Esophagus squamous epithelium (tissue), 5 donors: ENCODE data around the gene TPK1. TPM values are rescaled to one million over a fixed set of nuclear protein-coding genes. Genes with fewer than 3 reads are reported as not detected.
"Not testable (repeated sequence)": the region's sequence is repeated elsewhere in the genome, so short reads cannot be mapped to it uniquely, and the experiment has no call there.

Experiments
- DNase-seq: peaks from one replicate; lab custom pipeline; 2025; lab: John Stamatoyannopoulos, UW
- H3K27ac ChIP-seq, 4 donors: fragments of 200-600 bp; sonication (generic); one replicate each; pipeline ENCODE4 v1.5.1; 2016 to 2019; ENCODE audit warnings: mild to moderate bottlenecking in 1 of 4
- H3K27me3 ChIP-seq, 4 donors: fragments of 200-600 bp; sonication (generic); 1 replicate in 3 of 4; 2 replicates in 1 of 4; pipeline versions ENCODE4 v1.5.1 to v1.6.0; 2017 to 2021; ENCODE audit warnings: antibody characterized with exemption in 1 of 4
- H3K36me3 ChIP-seq, 3 donors: fragments of 200-600 bp; sonication (generic); one replicate each; pipeline ENCODE4 v1.5.1; 2016 to 2019
- H3K4me1 ChIP-seq, 3 donors: fragments of 200-600 bp; sonication (generic); one replicate each; pipeline ENCODE4 v1.5.1; 2017 to 2019
- H3K4me3 ChIP-seq, 4 donors: fragments of 200-600 bp; sonication (generic); 1 replicate in 3 of 4; 2 replicates in 1 of 4; pipeline ENCODE4 v1.5.1; 2016 to 2019; ENCODE audit warnings: mild to moderate bottlenecking in 2 of 4, moderate library complexity in 1 of 4
- H3K9me3 ChIP-seq, 3 donors: fragments of 200-600 bp; sonication (generic); one replicate each; pipeline ENCODE4 v1.5.1; 2016 to 2019
- POLR2A ChIP-seq, 4 donors: fragments of 450-650 bp; IDR thresholded peaks; one replicate each; pipeline ENCODE4 v1.6.1; 2017; ENCODE audit warnings: antibody characterized with exemption in 4 of 4, mild to moderate bottlenecking in 4 of 4, moderate library complexity in 3 of 4
- WGBS, 2 donors: methylation state at CpG; one replicate each; pipeline ENCODE4 v1.1.5; 2018; 5-methylcytosine and 5-hydroxymethylcytosine counted together
- intact Hi-C: fragments of 100-400 bp; cut with DNase I; formaldehyde crosslinking; loops from one replicate; pipeline ENCODE4 v1.15.0; 2022
- total RNA-seq, 4 donors: library from RNA; depleted of rRNA; stranded (reverse); fragments of >200 nt; gene quantifications; one replicate each; pipeline ENCODE4 v1.1.0, GENCODE V29; 2016
- TF ChIP-seq, protein P1 (sequence below), 6 experiments: fragments of 450-650 bp in 4 of 6; fragments of 200-600 bp in 2 of 6; sonication (generic) in 2 of 6; IDR thresholded peaks; one replicate each; pipeline ENCODE4 v1.5.1; 2016 to 2019; ENCODE audit warnings: antibody characterized with exemption in 6 of 6, mild to moderate bottlenecking in 4 of 6, moderate library complexity in 4 of 6
- donor health status: DM: yes; HTN: yes; CAD: no.

The TPK1 gene
- total RNA-seq, 4 donors from 2014 or later, result 2.3 to 8.4 (median 2.7) TPM

DNA sequence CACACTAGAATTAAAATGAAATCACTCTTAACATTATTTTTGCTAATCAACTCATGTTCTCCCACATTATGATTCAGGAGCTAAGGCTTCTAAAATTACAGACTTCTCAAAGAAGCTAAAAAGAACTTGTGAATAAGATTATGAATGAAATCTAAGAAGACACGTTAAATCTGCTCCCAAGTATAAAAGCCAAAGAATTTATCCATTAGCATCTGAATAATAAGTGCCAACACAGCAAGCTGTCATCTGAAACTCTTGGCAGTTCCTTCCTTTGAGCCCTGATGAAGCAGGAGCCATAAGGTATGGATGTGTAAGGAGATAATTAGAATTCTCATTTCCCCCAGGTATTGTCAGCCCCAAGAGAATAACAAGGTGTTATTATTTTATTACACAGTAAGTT lies 50.3 kb downstream of the TPK1 start:
- H3K27ac ChIP-seq, result no peak overlapping the region
- TF ChIP-seq, protein P1, sequence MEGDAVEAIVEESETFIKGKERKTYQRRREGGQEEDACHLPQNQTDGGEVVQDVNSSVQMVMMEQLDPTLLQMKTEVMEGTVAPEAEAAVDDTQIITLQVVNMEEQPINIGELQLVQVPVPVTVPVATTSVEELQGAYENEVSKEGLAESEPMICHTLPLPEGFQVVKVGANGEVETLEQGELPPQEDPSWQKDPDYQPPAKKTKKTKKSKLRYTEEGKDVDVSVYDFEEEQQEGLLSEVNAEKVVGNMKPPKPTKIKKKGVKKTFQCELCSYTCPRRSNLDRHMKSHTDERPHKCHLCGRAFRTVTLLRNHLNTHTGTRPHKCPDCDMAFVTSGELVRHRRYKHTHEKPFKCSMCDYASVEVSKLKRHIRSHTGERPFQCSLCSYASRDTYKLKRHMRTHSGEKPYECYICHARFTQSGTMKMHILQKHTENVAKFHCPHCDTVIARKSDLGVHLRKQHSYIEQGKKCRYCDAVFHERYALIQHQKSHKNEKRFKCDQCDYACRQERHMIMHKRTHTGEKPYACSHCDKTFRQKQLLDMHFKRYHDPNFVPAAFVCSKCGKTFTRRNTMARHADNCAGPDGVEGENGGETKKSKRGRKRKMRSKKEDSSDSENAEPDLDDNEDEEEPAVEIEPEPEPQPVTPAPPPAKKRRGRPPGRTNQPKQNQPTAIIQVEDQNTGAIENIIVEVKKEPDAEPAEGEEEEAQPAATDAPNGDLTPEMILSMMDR (IDR thresholded peaks at IDR 0.05), result no peak
- TF ChIP-seq POLR2A (IDR thresholded peaks at IDR 0.05), result no peak
- H3K4me3 ChIP-seq, result no peak overlapping the region
- no peaks in the 10 kb centered on the region for H3K4me1 ChIP-seq
- intact Hi-C loops, result no loop called here
- DNase-seq, result no peak
- H3K27me3 ChIP-seq, result no peaks in the 10 kb centered on the region
- H3K36me3 ChIP-seq, result no peaks in the 10 kb centered on the region
- H3K9me3 ChIP-seq, result no peaks in the 10 kb centered on the region
- 56 to 73% methylated on average over 1 of the region's 1 CpG for WGBS, 2 donors

DNA sequence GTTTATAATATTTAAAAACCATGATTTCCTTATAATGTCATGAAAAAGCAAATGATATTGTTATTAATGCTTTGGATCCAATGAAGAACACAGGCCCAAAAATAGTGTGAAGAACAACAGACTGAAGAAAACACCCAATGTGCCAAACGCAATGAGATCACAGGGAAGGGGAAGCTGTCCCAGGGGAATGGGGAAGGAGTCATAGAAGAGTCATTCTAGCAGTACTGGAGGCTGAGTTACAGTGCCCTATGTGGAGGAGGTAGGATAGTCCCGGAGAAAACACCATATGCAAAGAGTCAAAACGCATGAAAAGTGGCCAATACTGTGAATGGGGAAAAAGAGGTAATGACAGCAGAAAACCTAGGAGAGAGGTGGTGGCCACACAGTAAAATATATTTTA lies 50.9 kb downstream of the TPK1 start:
- WGBS, 2 donors, result 73 to 80% methylated on average over 3 of the region's 3 CpGs
- Histone ChIP-seq H3K27ac (no peak overlapping the region), H3K9me3 (no peaks in the 10 kb centered on the region), H3K27me3 (no peaks in the 10 kb centered on the region), H3K4me1 (no peaks in the 10 kb centered on the region), H3K4me3 (no peak overlapping the region), H3K36me3 (no peaks in the 10 kb centered on the region)
- intact Hi-C loops, result no loop called here
- no peak for DNase-seq
- TF ChIP-seq, protein P1 (IDR thresholded peaks at IDR 0.05), result no peak
- TF ChIP-seq POLR2A (IDR thresholded peaks at IDR 0.05), result no peak

DNA sequence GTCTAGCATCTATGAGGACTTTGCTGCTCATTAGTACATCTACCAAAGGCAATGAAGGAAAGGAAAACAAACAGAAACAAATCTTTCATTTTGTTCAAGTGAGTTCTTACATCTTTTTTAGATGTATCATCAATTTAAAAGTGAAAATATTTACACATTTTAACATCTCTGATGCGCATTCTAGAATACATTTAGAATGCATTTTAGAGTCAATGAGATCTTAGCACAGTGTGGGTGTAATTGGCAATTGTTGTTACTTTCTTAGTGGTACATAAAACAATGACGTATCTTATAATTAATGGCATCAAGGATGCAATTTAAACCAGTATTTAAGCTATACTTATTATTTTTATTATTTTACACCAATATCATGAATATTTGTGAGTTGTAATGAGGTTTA lies 51.4 kb downstream of the TPK1 start:
- H3K36me3 ChIP-seq, result no peaks in the 10 kb centered on the region
- WGBS, 2 donors, result 85 to 96% methylated on average over 2 of the region's 2 CpGs
- intact Hi-C loops, result no loop called here
- TF ChIP-seq, protein P1 (IDR thresholded peaks at IDR 0.05), result no peak
- no peak for TF ChIP-seq POLR2A (IDR thresholded peaks at IDR 0.05)
- H3K27me3 ChIP-seq, result no peaks in the 10 kb centered on the region
- no peaks in the 10 kb centered on the region for H3K9me3 ChIP-seq
- H3K4me3 ChIP-seq, result no peak overlapping the region
- no peak for DNase-seq
- no peak overlapping the region for H3K27ac ChIP-seq
- H3K4me1 ChIP-seq, result no peaks in the 10 kb centered on the region

DNA sequence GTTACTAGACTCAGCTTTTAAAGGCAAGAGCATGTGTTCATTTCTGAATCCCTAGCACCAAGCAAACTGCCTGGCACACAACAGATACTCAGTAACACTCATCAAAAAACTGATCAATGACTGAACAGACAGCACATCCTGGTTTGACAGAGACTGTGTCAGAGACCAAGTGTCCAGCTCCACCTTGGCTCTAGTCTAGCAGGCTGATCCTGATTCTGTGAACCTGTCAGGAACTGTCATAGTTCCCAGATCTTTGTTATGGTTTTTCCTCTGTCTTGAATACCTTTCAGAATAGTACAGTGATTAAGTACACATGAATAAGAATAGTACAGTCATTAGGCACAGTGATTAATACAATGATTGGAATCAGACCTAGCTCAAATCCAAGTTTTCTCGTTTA lies 53.0 kb downstream of the TPK1 start:
- intact Hi-C loops, result no loop called here
- 11 to 33% methylated on average over 1 of the region's 1 CpG for WGBS, 2 donors

DNA sequence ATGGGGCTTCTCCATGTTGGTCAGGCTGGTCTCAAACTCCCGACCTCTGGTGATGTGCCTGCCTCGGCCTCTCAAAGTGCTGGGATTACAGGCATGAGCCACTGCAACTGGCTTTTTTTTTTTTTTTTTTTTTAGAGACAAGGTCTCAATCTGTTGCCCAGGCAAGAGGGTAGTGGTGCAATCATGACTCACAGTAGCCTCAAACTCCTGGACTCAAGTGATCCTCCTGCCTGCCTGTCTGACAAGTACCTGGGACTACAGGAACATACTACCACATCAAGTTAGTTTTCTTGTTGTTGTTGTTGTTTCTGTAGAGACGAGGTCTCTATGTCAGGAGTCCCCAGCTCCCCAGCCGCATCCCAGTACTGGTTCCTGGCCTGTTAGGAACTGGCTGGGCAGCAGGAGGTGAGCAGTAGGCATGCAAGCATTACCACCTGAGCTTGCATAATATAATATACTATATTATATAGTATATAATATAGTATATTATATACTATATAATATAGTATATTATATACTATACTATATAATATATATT lies 55.7 kb downstream of the TPK1 start:
- H3K27me3 ChIP-seq, result no peaks in the 10 kb centered on the region
- no peaks in the 10 kb centered on the region for H3K36me3 ChIP-seq
- H3K9me3 ChIP-seq, result no peaks in the 10 kb centered on the region
- WGBS, 2 donors, result 69 to 86% methylated on average over 4 of the region's 4 CpGs
- H3K4me3 ChIP-seq, result no peak overlapping the region
- H3K27ac ChIP-seq, result no peak overlapping the region
- DNase-seq, result no peak
- intact Hi-C loops, result no loop called here
- no peak for TF ChIP-seq POLR2A (IDR thresholded peaks at IDR 0.05)
- TF ChIP-seq, protein P1 (IDR thresholded peaks at IDR 0.05), result no peak
- peaks cover 0 to 5% (median 0%) of the 10 kb centered on the region in 3 donors for H3K4me1 ChIP-seq

More for the DNA sequence above, 53.0 kb downstream of the TPK1 start:
- no peak for TF ChIP-seq POLR2A (IDR thresholded peaks at IDR 0.05)
- Histone ChIP-seq H3K36me3 (no peaks in the 10 kb centered on the region), H3K27me3 (no peaks in the 10 kb centered on the region), H3K27ac (peak overlapping the region in 1 of 4 donors; percentile 62), H3K4me3 (no peak overlapping the region), H3K4me1 (no peaks in the 10 kb centered on the region), H3K9me3 (no peaks in the 10 kb centered on the region)
- DNase-seq, result no peak

DNA sequence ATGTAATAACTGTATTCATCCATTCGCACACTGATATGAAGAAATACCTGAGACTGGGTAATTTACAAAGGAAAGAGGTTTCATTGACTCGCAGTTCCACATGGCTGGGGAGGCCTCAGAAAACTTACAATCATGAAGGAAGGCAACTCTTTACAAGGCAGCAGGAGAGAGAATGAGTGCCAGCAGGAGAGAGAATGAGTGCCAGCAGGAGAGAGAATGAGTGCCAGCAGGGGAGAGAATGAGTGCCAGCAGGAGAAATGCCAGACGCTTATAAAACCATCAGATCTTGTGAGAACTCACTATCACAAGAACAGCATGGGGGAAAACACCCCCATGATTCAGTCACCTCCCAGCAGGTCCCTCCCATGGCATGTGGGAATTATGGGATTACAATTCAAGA lies 58.0 kb downstream of the TPK1 start:
- intact Hi-C loops, H3K9me3 ChIP-seq, DNase-seq, H3K36me3 ChIP-seq, H3K4me3 ChIP-seq, H3K27me3 ChIP-seq, H3K4me1 ChIP-seq: not testable (repeated sequence)
- H3K27ac ChIP-seq, result peak overlapping the region in 1 of 4 donors; percentile 36
- WGBS, 2 donors, result 78 to 83% methylated on average over 3 of the region's 3 CpGs
